Retinal pigment epithelial cell (primary cell): ENCODE data around the gene SAMD1.
"Not testable (repeated sequence)": the region's sequence is repeated elsewhere in the genome, so short reads cannot be mapped to it uniquely, and the experiment has no call there.

ENCODE experiments used
- DNase-seq: peaks from one replicate; pipeline ENCODE4 v3.0.0-alpha.2; 2010; ENCODE audit warnings: low read depth
- H3K4me3 ChIP-seq: 2 replicates; pipeline ENCODE4 v1.5.1; 2011; ENCODE audit warnings: mild to moderate bottlenecking, low read length, control low read depth, moderate library complexity
- CTCF ChIP-seq: conservative IDR thresholded peaks from 2 replicates; pipeline ENCODE4 v1.5.1; 2011; ENCODE audit warnings: low read depth, low read length, control low read depth, inconsistent platforms

Gene SAMD1

GRCh38 chr19:14055396-14055795 is 35.2 kb downstream of the SAMD1 start:
- no peak for TF ChIP-seq CTCF
- no peak overlapping the region for H3K4me3 ChIP-seq
- no peak for DNase-seq

- TF ChIP-seq CTCF = no peak
- H3K4me3 ChIP-seq = no peak overlapping the region
Measured at GRCh38 chr19:14054721-14055120, 35.8 kb downstream of the SAMD1 start.

GRCh38 chr19:14054099-14054498 is 36.5 kb downstream of the SAMD1 start:
- no peak for DNase-seq
- no peak for TF ChIP-seq CTCF
- H3K4me3 ChIP-seq = no peak overlapping the region

More at GRCh38 chr19:14054721-14055120, 35.8 kb downstream of the SAMD1 start:
- DNase-seq = no peak

- H3K4me3 ChIP-seq = no peak overlapping the region
- TF ChIP-seq CTCF = no peak
- DNase-seq = no peak
Measured at GRCh38 chr19:14053500-14053899, 37.1 kb downstream of the SAMD1 start.

GRCh38 chr19:14053032-14053431 is 37.5 kb downstream of the SAMD1 start:
- DNase-seq = no peak
- TF ChIP-seq CTCF = no peak
- no peak overlapping the region for H3K4me3 ChIP-seq

GRCh38 chr19:14052470-14052869 is 38.1 kb downstream of the SAMD1 start:
- H3K4me3 ChIP-seq = no peak overlapping the region
- no peak for DNase-seq
- TF ChIP-seq CTCF = no peak

- DNase-seq = no peak
- no peak for TF ChIP-seq CTCF
- no peak overlapping the region for H3K4me3 ChIP-seq
Measured at GRCh38 chr19:14051980-14052379, 38.6 kb downstream of the SAMD1 start.

- H3K4me3 ChIP-seq, DNase-seq: not testable (repeated sequence)
Measured at GRCh38 chr19:14050961-14051360, 39.6 kb downstream of the SAMD1 start.
